Neuronal stem cell (in vitro differentiated cells): Measurements from ENCODE around the gene TRIB2.

Experiments used
- DNase-seq: peaks from one replicate; pipeline ENCODE4 v3.0.0-alpha.2; 2013; ENCODE audit warnings: low spot score
- H2AFZ ChIP-seq: one replicate; pipeline ENCODE4 v1.6.1; 2013; ENCODE audit warnings: mild to moderate bottlenecking, low read length, inconsistent platforms
- H2AK5ac ChIP-seq: 2 replicates; pipeline ENCODE4 v1.6.1; 2013; ENCODE audit warnings: low read depth, mild to moderate bottlenecking, inconsistent platforms, low read length, moderate library complexity, mixed read lengths
- H2BK120ac ChIP-seq: 2 replicates; pipeline ENCODE4 v1.6.1; 2013; ENCODE audit warnings: low read depth, mild to moderate bottlenecking, inconsistent platforms, low read length, moderate library complexity, mixed read lengths
- H2BK12ac ChIP-seq: one replicate; pipeline ENCODE4 v1.6.1; 2013; ENCODE audit warnings: low read length, inconsistent platforms
- H2BK15ac ChIP-seq: 2 replicates; pipeline ENCODE4 v1.6.1; 2013; ENCODE audit warnings: mild to moderate bottlenecking, low read length, inconsistent platforms, mixed read lengths
- H2BK5ac ChIP-seq: one replicate; pipeline ENCODE4 v1.6.1; 2013; ENCODE audit warnings: inconsistent platforms, mild to moderate bottlenecking, low read length, moderate library complexity
- H3K14ac ChIP-seq: one replicate; pipeline ENCODE4 v1.6.1; 2013; ENCODE audit warnings: low read length, inconsistent platforms
- H3K18ac ChIP-seq: 2 replicates; pipeline ENCODE4 v1.6.1; 2013; ENCODE audit warnings: low read length, inconsistent platforms
- H3K23ac ChIP-seq: 2 replicates; pipeline ENCODE4 v1.6.1; 2013; ENCODE audit warnings: low read depth, mild to moderate bottlenecking, mixed read lengths, low read length, inconsistent platforms; ENCODE audit not compliant: poor library complexity
- H3K27ac ChIP-seq: replicated peaks from 3 replicates; pipeline ENCODE4 v1.5.1; 2013; ENCODE audit warnings: low read length, inconsistent platforms
- H3K27me3 ChIP-seq, 3 experiments: 2 replicates each; pipeline ENCODE4 v1.6.1; 2013; ENCODE audit warnings: low read length in 3 of 3, mild to moderate bottlenecking in 2 of 3, inconsistent platforms in 1 of 3, low read depth in 1 of 3, mixed read lengths in 1 of 3, moderate library complexity in 1 of 3; ENCODE audit not compliant: control insufficient read depth in 3 of 3, insufficient read depth in 3 of 3
- H3K36me3 ChIP-seq, 2 donors: replicated peaks in 1 of 2; 2 replicates each; pipeline ENCODE4 v1.6.1; 2013; ENCODE audit warnings: low read length in 2 of 2; ENCODE audit not compliant: control insufficient read depth in 2 of 2, insufficient read depth in 2 of 2
- H3K4ac ChIP-seq: 2 replicates; pipeline ENCODE4 v1.6.1; 2013; ENCODE audit warnings: inconsistent platforms, mild to moderate bottlenecking, low read length, moderate library complexity
- H3K4me1 ChIP-seq, 2 donors: 1 replicate in 1 of 2; 2 replicates in 1 of 2; pipeline ENCODE4 v1.6.1; 2013; ENCODE audit warnings: low read length in 2 of 2, low read depth in 1 of 2; ENCODE audit not compliant: control insufficient read depth in 2 of 2, insufficient read depth in 1 of 2
- H3K4me2 ChIP-seq: one replicate; pipeline ENCODE4 v1.6.1; 2013; ENCODE audit warnings: mild to moderate bottlenecking, low read length, inconsistent platforms; ENCODE audit not compliant: insufficient read depth, poor library complexity, severe bottlenecking
- H3K4me3 ChIP-seq, 2 donors: 2 replicates each; pipeline ENCODE4 v1.5.1; 2013; ENCODE audit warnings: low read length in 2 of 2, mild to moderate bottlenecking in 2 of 2, inconsistent platforms in 1 of 2, moderate library complexity in 1 of 2
- H3K79me1 ChIP-seq: one replicate; pipeline ENCODE4 v1.6.1; 2013; ENCODE audit warnings: low read depth, mild to moderate bottlenecking, inconsistent platforms, low read length, moderate library complexity
- H3K9ac ChIP-seq: one replicate; pipeline ENCODE4 v1.6.1; 2013; ENCODE audit warnings: mild to moderate bottlenecking, low read depth, low read length, inconsistent platforms; ENCODE audit not compliant: poor library complexity
- H3K9me3 ChIP-seq, 2 donors: replicated peaks in 1 of 2; 2 replicates each; pipeline versions ENCODE3 to v1.6.1; 2013; ENCODE audit warnings: low read length in 2 of 2, mild to moderate bottlenecking in 2 of 2, inconsistent platforms in 1 of 2, low read depth in 1 of 2, mixed read lengths in 1 of 2, moderate library complexity in 1 of 2; ENCODE audit not compliant: control insufficient read depth in 2 of 2, insufficient read depth in 1 of 2
- H4K8ac ChIP-seq: one replicate; pipeline ENCODE4 v1.6.1; 2013; ENCODE audit warnings: low read depth, mild to moderate bottlenecking, inconsistent platforms, low read length, moderate library complexity
- H4K91ac ChIP-seq: one replicate; pipeline ENCODE4 v1.6.1; 2013; ENCODE audit warnings: low read length, low read depth, mild to moderate bottlenecking, inconsistent platforms; ENCODE audit not compliant: poor library complexity
- WGBS, 2 donors: extraction: QIAGEN DNeasy Blood & Tissue Kit; methylation state at CpG; one replicate each; pipeline ENCODE4 v1.1.7; 2013; ENCODE audit warnings: missing lambda C conversion rate in 2 of 2, mixed read lengths in 1 of 2; ENCODE audit not compliant: insufficient read length in 2 of 2, insufficient replicate concordance in 1 of 2; ENCODE audit errors: extremely low coverage in 2 of 2; 5-methylcytosine and 5-hydroxymethylcytosine counted together

Gene TRIB2

DNA sequence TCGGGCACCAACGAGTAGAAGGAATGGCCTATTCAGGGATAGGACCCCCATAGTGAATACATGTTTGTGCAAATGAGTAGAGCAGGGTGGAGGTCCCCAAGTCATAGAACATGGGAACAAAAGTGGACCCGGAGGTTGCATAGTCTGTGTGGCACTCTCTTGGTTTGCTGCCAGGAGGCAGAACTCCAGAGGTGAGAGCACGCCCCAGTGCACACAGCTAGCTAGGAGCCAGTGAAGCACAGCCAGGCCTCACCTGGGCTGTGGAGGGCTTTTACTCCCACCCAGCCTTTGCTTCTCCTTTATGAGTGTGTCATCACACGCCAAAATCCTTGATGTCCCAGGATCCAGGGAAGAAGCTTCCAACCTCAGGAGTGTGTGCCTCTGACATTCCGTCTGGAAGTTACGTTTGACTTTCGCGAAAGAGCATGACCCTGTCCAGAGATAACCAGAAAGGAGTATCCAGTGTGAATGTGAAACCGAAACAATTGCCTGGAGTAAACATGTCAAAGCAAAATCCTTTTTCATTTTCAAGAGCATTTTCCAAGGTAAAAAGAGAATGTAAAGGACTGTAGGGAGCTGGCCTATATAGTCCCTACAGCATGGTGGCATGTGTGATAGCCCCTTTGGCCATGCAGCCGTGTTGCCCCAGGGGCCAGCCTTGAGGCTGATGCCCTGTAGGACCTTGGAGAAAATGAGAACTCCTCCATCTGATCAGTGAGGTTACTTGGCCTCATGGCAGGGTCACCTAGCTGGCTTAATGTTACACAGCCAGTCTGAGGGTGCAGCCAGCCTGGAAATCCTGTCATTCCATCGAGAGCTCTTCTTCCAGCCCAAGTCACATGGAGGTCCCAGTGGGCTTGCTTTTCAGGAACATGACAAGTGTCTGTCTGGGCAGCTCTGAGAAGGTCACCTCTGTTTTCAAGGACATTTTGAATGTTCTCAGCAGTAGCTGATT, 8.8 kb downstream of the TRIB2 start:
- H4K91ac ChIP-seq, result no peak overlapping the region
- no peak overlapping the region for H3K4ac ChIP-seq
- no peak overlapping the region for H3K14ac ChIP-seq
- no peak overlapping the region for H3K23ac ChIP-seq
- DNase-seq, result no peak
- no peak overlapping the region for H4K8ac ChIP-seq
- no CpG with 5 or more reads among the region's 12 CpGs for WGBS, 2 donors
- no peaks in the 10 kb centered on the region for H3K27me3 ChIP-seq
- no peak overlapping the region for H2BK120ac ChIP-seq
- no peak overlapping the region for H2BK5ac ChIP-seq
- no peak overlapping the region for H3K27ac ChIP-seq
- peaks cover 17 to 18% of the 10 kb centered on the region in 2 donors for H3K4me1 ChIP-seq
- peaks cover 0 to 8% of the 10 kb centered on the region in 2 donors for H3K9me3 ChIP-seq
- H2BK15ac ChIP-seq, result no peak overlapping the region
- H3K4me3 ChIP-seq, result no peak overlapping the region
- no peak overlapping the region for H2BK12ac ChIP-seq
- H3K4me2 ChIP-seq, result no peak overlapping the region
- no peak overlapping the region for H3K18ac ChIP-seq
- peaks cover 19% of the 10 kb centered on the region for H3K79me1 ChIP-seq
- H3K36me3 ChIP-seq, result peaks cover 59 to 100% of the 10 kb centered on the region in 2 donors
- no peak overlapping the region for H2AK5ac ChIP-seq
- H2AFZ ChIP-seq, result no peak overlapping the region
- no peak overlapping the region for H3K9ac ChIP-seq

DNA sequence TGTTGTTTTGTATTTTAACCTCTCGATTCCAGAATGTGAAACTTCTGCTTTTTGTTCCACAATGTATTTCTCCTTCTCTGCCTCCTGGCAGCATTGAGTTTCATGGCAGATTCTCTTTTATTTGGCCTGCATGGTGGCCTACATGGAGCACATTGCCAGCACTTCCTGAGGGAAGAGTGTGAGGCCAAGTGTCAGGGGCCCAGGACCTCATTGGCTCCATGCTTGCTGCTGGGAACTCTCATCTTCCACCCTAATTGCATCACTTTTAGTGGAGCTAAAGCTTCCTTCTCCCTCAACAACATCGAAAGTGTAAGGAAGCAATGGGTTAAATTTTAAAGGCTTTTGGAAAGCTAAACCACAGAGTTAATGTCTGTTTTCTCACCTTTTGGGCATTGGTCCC, 9.5 kb downstream of the TRIB2 start:
- H2BK15ac ChIP-seq, result no peak overlapping the region
- H4K91ac ChIP-seq, result no peak overlapping the region
- H3K18ac ChIP-seq, result no peak overlapping the region
- H3K27ac ChIP-seq, result no peak overlapping the region
- H3K9me3 ChIP-seq, result peaks cover 0 to 8% of the 10 kb centered on the region in 2 donors
- no peak overlapping the region for H3K14ac ChIP-seq
- H3K4me1 ChIP-seq, result peaks cover 17 to 21% of the 10 kb centered on the region in 2 donors
- H2BK120ac ChIP-seq, result no peak overlapping the region
- no peak overlapping the region for H3K23ac ChIP-seq
- no peak overlapping the region for H4K8ac ChIP-seq
- H3K36me3 ChIP-seq, result peaks cover 66 to 100% of the 10 kb centered on the region in 2 donors
- H3K9ac ChIP-seq, result no peak overlapping the region
- no peak overlapping the region for H3K4me3 ChIP-seq
- WGBS, 2 donors, result no CpG with 5 or more reads among the region's 2 CpGs
- no peak for DNase-seq
- H3K4me2 ChIP-seq, result no peak overlapping the region
- no peak overlapping the region for H2AK5ac ChIP-seq
- no peak overlapping the region for H2AFZ ChIP-seq
- no peak overlapping the region for H2BK12ac ChIP-seq
- no peaks in the 10 kb centered on the region for H3K27me3 ChIP-seq
- H3K4ac ChIP-seq, result no peak overlapping the region
- peaks cover 22% of the 10 kb centered on the region for H3K79me1 ChIP-seq
- no peak overlapping the region for H2BK5ac ChIP-seq

DNA sequence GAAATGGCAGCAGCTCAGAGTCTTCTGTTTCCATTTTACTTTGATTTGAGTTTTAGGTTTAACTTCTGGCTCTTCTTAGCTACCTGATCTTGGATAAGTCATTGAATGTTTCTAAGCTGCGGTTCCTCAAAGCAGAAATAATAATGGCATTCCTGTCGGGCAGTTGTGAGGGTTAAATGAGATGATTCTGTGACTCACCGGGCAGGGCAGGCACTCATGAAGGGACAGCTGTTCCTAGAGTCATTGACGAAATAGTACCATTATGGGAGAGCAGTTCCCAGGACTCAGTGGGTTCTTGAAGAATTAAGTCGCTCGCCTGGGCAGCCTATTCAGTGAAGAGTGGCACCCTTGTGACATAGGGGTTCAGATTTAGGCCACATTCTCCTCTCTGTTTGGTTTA, 10.3 kb downstream of the TRIB2 start:
- no peak overlapping the region for H2BK12ac ChIP-seq
- no peaks in the 10 kb centered on the region for H3K27me3 ChIP-seq
- H3K4me1 ChIP-seq, result peaks cover 17 to 19% of the 10 kb centered on the region in 2 donors
- no peak overlapping the region for H3K14ac ChIP-seq
- no peak overlapping the region for H2AK5ac ChIP-seq
- H3K4me2 ChIP-seq, result no peak overlapping the region
- no peak for DNase-seq
- no peak overlapping the region for H3K18ac ChIP-seq
- no peak overlapping the region for H3K4me3 ChIP-seq
- no peak overlapping the region for H2AFZ ChIP-seq
- H3K9ac ChIP-seq, result no peak overlapping the region
- H2BK120ac ChIP-seq, result no peak overlapping the region
- H2BK5ac ChIP-seq, result no peak overlapping the region
- no peak overlapping the region for H3K23ac ChIP-seq
- peaks cover 0 to 8% of the 10 kb centered on the region in 2 donors for H3K9me3 ChIP-seq
- H4K8ac ChIP-seq, result no peak overlapping the region
- WGBS, 2 donors, result no CpG with 5 or more reads among the region's 6 CpGs
- no peak overlapping the region for H3K27ac ChIP-seq
- no peak overlapping the region for H4K91ac ChIP-seq
- peaks cover 70 to 100% of the 10 kb centered on the region in 2 donors for H3K36me3 ChIP-seq
- H2BK15ac ChIP-seq, result no peak overlapping the region
- peaks cover 22% of the 10 kb centered on the region for H3K79me1 ChIP-seq
- H3K4ac ChIP-seq, result no peak overlapping the region

DNA sequence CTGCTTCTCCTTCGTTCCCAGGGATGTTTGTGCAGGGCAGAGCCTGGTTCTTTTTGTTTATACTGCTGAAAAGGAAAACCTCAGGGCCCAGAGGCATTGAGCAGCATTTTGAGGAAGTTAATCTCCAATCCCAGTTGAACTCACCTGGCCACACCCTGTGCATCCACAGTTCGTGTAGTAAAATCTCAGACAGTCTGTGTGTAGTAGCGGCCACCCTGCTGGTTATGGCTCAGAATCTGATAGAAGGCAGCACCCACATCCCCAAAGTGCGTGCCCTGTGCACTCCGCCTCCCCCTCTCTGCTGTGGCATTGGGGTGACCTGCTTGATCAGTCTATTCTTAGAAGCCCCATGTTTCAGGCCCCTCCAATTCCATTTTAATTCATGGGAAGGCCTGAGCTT, 10.9 kb downstream of the TRIB2 start:
- Histone ChIP-seq H2BK5ac (no peak overlapping the region), H3K9me3 (peaks cover 0 to 8% of the 10 kb centered on the region in 2 donors), H3K4me1 (peaks cover 13% of the 10 kb centered on the region in 2 donors), H3K27me3 (no peaks in the 10 kb centered on the region), H2BK120ac (no peak overlapping the region), H3K9ac (peak overlapping the region; percentile 18), H3K4me3 (no peak overlapping the region), H3K27ac (no peak overlapping the region), H3K36me3 (peaks cover 75 to 100% of the 10 kb centered on the region in 2 donors), H2AK5ac (no peak overlapping the region), H3K4ac (no peak overlapping the region), H2BK12ac (no peak overlapping the region), H3K18ac (no peak overlapping the region), H2AFZ (no peak overlapping the region), H3K4me2 (no peak overlapping the region), H4K91ac (no peak overlapping the region), H4K8ac (peak overlapping the region; percentile 68), H3K79me1 (peaks cover 22% of the 10 kb centered on the region), H3K23ac (no peak overlapping the region), H2BK15ac (no peak overlapping the region), H3K14ac (no peak overlapping the region)
- no peak for DNase-seq
- WGBS, 2 donors, result no CpG with 5 or more reads among the region's 5 CpGs
